Activated naive CD4-positive, alpha-beta T cell treated with Interleukin-2 at 50 U/mL for 16 hours (primary cell): ENCODE results near the gene PXT1.
A peak's percentile ranks its signal among the peaks of the same experiment; 100 is the strongest.
"Not testable (repeated sequence)": the region's sequence is repeated elsewhere in the genome, so short reads cannot be mapped to it uniquely, and the experiment has no call there.

Source experiments
- DNase-seq: peaks from one replicate; pipeline ENCODE4 v3.0.0-alpha.2; 2020

The PXT1 gene

GRCh38 chr6:36442671-36443470 lies at the start of gene PXT1, which contains the start of gene KCTD20:
Gene PXT1 (minus strand): TSS chr6:36442854. CDS start chr6:36426082, 16,772 bp downstream.
Gene KCTD20 (plus strand): TSS chr6:36443000. CDS start chr6:36470098, 27,098 bp downstream.
- DNase-seq = peak; percentile 87

- no peak for DNase-seq
Measured at GRCh38 chr6:36492092-36492491, 49.4 kb upstream of the PXT1 start.

GRCh38 chr6:36491378-36491965 lies 48.8 kb upstream of the PXT1 start:
- no peak for DNase-seq

- no peak for DNase-seq
Measured at GRCh38 chr6:36489426-36489825, 46.8 kb upstream of the PXT1 start.

- no peak for DNase-seq
Measured at GRCh38 chr6:36488221-36488620, 45.6 kb upstream of the PXT1 start.

- DNase-seq = no peak
Measured at GRCh38 chr6:36487698-36488097, 45.0 kb upstream of the PXT1 start.

GRCh38 chr6:36484736-36485135 lies 42.1 kb upstream of the PXT1 start:
- DNase-seq = no peak

- not testable (repeated sequence) for DNase-seq
Measured at GRCh38 chr6:36483326-36483725, 40.7 kb upstream of the PXT1 start.

- DNase-seq = no peak
Measured at GRCh38 chr6:36479256-36479655, 36.6 kb upstream of the PXT1 start.

GRCh38 chr6:36478051-36478526 lies 35.4 kb upstream of the PXT1 start:
- no peak for DNase-seq

- no peak for DNase-seq
Measured at GRCh38 chr6:36469946-36470345, 27.3 kb upstream of the PXT1 start.

GRCh38 chr6:36469148-36469661 lies 26.6 kb upstream of the PXT1 start:
- DNase-seq = no peak

GRCh38 chr6:36467625-36468024 lies 25.0 kb upstream of the PXT1 start:
- no peak for DNase-seq

GRCh38 chr6:36464233-36464632 lies 21.6 kb upstream of the PXT1 start:
- DNase-seq = no peak

- no peak for DNase-seq
Measured at GRCh38 chr6:36463676-36464075, 21.0 kb upstream of the PXT1 start.

GRCh38 chr6:36461646-36462045 lies 19.0 kb upstream of the PXT1 start:
- DNase-seq = no peak

GRCh38 chr6:36460916-36461315 lies 18.3 kb upstream of the PXT1 start:
- no peak for DNase-seq

- DNase-seq = no peak
Measured at GRCh38 chr6:36459501-36459900, 16.8 kb upstream of the PXT1 start.

- no peak for DNase-seq
Measured at GRCh38 chr6:36455486-36456027, 12.9 kb upstream of the PXT1 start.

GRCh38 chr6:36452897-36453296 lies 10.2 kb upstream of the PXT1 start:
- DNase-seq = not testable (repeated sequence)

GRCh38 chr6:36449173-36449572 lies 6.5 kb upstream of the PXT1 start:
- not testable (repeated sequence) for DNase-seq

- DNase-seq = no peak
Measured at GRCh38 chr6:36445621-36446020, 3.0 kb upstream of the PXT1 start.

GRCh38 chr6:36444470-36444869 lies 1.8 kb upstream of the PXT1 start:
- DNase-seq = no peak
